ENCODE measurements around the gene PODXL.
"Not testable (repeated sequence)": the region's sequence is repeated elsewhere in the genome, so short reads cannot be mapped to it uniquely, and the experiment has no call there.

The PODXL gene

DNA sequence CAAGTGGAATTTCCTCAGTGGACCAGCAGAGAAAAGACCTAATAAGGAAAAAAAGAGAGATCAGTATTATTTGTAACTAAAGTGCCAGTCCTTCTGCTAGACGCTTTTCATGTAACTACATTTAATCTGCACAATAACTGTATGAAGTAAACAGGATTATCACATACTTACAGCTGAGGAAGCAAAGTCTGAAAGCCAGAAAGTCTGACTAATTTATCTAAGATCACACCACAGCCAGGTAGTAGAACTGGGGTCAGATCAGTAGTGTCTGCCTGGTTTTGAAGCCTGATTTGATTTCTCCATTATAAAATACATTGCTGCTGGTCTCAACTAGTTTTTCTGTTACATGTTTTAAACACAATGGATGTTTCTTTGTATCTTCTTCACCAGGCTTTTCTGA, 69.2 kb downstream of the PODXL start:
- no peak for DNase-seq

DNA sequence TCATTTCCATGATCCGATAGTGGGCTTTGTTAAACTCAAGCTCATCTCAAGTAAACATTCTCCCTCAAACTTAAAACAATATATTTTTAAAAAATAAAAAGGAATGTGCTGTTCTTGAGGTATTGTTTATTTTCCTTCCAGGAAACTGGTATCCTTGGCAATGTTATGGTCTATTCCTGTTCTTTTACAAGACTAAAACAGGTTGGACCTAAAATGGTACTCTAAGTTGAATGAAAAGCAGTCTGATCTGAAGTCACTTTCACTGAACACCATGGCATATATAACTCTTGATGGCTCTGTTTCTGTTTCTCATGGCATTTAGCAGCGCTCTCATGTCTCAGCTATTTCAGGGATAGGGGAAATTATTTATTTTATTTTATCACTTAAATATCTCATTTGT, 70.1 kb downstream of the PODXL start:
- no peak for DNase-seq

DNA sequence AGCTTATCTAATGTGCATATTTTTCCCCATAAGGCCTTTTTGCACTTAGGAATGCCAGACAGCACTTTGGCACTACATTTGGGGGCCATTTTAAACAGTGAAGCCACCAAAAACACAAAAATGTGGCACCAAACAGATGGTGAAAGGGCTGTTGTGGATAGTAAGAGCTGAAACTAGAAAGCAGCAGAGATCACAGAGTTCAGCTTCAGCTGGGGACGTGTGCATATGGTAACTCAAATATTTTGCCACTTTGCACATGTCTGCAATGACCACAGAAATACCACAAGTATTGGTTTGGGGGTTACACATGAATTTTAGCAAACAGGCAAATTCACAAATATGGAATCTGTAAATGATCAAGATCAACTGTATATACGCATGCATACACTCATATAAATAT, 72.8 kb downstream of the PODXL start:
- no peak for DNase-seq

DNA sequence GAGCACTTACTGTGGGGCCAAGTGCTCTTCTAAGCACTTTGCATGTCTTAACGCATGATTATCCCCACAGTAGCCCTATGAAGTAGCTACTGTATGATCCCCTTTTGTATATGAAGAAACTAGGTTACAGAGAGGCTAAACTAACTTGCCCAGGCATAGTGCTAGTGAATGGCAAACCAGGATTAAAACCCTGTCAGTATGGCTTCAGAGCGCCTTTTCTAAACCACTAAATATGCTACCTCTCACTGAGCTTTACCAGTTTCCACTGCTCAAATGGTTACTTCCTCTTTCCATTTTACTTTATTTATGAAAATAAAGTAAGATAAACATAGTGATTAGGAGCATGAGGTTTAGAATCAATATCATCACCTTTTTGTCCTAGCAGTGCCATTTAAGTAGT, 73.6 kb downstream of the PODXL start:
- DNase-seq, result no peak

DNA sequence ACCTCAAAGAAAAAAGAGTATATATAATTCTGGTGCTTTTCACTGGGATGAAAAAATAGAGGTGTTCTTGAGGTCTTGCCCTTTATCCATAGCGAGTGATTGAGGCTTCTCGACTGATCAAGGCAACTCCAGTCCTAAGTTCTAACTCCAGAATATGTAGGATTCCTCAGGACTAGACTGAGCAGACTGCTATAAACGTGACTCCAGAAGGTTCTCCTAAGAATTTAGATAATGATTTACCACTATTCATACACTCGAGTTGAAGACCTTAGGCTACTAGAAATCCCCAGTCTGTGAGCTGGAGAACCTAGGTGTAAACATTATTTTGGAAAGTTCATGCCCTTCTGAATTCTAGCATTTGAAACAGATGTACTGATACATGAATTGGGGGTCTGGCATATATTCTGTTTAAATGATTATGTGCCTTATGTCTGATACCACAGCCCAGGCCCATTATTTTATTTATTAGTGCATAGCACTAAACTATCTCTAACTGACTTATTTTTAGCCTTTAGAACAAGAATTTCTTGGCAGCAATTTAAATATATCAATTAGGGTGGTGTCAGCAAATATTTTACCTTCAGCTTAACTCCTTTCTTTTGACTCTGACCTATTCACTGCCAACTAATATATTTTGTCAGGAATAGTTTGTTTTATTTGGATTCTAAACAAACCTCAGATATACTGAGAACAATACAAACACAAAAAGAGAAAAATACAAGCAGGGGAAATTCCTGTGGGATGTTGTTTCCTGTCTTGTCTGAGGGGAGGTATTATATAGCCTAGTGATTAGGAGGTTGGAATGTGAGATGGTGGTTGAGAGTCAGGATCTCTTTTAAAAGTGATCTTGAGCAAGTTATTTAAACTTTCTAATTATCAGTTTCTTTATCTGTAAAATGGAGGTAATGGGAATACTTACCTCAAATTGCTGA, 75.8 kb downstream of the PODXL start:
- no peak for DNase-seq

DNA sequence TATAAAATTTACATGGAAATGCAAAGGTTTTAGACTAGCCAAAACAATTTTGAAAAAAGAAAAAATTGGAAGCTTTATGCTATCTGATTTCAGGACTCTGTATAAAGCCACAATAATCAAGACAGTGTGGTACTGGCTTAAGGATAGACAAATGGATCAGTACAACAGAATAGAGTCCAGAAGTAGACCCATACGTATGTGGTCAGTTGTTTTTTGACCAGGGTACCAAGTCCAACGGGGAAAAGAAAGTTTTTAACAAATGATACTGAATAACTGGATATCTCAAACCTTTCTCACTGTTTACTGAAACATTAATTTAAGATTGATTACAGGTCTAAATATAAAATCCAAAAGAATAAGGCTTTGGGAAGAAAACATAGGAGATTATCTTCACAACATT, 79.7 kb downstream of the PODXL start:
- no peak for DNase-seq

DNA sequence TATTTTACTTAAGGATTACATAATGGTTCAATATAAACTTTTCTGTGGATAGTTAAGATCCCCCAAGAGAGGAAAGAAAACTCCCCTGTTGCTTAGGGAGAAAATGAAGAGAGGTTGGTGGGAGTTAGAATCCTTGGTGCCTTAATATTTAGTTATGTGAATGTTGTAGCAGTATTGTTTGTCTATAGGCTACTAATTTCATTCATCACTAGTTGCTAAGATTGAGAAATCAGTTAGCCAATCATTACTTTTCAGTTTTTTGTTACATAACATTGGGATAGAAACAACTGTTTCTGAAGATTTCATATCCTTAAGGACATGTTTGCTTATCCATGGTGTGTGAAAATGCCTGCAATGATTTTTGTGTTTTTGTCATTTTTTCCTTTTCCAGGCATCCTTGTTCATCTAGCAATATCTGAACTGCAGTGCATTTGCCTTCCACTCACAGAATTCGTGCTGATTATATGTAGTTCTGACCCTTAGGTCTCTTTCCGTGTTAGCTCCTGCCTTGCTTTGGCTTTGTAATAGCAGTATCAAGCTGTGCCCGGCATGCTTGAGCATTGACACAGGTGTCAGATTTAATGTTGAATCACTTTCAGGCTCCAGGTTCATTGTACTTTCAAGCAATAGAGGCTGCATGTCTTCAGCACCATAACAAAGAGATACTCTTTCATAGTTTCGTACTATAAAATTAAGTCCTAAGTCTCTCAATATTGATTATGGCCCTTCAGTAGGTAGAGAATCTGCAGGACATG, 85.0 kb downstream of the PODXL start:
- DNase-seq, result no peak

DNA sequence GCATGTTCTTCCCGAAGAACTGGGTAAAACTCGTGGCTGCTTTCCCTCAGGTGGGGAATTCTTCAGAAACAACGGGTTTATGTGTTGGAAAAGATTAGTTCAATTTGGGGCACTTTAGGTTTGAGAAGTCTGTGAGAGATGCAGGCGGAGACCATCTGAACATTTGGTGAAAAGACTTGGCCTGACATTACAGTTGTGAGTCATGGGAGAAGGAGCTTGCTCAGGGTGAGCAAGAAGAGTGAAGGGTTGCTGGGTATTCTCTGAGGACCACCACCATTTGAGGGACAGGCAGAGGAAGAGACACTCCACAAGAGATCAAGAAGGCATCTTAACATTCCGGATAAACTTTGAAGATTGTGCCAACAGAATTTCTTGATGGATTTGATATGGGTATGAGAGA, 88.6 kb downstream of the PODXL start:
- no peak for DNase-seq

DNA sequence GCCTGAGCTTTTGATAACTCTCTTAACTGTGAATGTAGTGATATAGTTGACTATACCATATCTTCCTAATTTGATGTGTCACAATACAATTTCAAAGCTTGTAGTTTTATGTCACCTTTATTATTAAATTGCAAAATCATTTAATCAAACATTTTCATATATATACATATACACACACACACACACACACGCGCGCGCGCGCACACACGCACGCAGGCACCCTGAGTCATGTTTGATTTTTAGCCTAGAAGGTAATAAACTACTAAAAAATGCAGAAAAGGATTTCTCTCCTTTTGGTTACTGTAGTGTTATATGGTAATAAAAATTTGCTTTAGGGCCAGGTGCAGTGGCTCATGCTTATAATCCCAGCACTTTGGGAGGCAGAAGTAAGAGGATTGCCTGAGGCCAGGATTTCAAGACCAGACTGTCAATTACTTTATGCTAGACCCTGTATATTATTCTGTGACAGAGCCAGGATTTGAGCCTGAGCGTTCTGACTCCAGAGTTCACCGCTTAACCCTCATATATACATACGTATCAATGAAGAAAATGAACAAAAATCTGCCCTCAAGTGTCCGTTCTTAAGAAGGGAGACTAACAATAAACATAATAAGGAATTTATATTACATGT, 89.6 kb downstream of the PODXL start:
- no peak for DNase-seq

DNA sequence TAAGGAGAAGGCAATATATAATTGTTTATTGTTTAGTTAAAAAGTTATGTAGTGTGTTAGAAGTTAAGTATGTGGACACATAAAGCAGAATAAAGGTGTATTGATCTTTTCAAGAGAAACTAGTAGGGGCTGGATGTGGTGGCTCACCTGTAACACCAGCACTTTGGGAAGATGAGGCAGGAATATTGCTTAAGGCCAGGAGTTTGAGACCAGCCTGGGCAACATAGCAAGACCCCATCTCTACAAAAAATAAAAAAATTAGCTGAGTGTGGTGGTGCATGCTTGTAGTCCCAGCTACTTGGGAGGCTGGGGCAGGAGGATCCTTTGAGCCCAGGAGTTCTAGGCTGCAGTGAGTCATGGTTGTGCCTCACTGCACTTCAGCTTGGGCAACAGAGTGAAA, 93.7 kb downstream of the PODXL start:
- not testable (repeated sequence) for DNase-seq

DNA sequence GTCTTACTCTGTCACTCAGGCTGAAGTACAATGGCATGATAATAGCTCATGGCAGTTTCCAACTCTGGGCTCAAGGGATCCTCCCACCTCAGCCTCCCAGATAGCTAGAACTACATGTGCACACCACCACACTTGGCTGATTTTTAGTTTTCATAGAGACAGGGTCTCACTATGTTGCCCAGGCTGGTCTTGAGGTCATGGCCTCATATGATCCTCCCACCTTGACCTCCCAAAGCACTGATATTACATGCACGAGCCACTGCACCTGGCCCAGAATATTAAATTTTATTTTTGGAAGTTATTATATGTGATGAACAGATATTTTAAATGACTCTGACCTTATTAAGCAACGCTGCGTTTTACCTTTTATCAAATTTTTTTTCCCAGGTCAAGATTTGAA, 94.4 kb downstream of the PODXL start:
- no peak for DNase-seq

DNA sequence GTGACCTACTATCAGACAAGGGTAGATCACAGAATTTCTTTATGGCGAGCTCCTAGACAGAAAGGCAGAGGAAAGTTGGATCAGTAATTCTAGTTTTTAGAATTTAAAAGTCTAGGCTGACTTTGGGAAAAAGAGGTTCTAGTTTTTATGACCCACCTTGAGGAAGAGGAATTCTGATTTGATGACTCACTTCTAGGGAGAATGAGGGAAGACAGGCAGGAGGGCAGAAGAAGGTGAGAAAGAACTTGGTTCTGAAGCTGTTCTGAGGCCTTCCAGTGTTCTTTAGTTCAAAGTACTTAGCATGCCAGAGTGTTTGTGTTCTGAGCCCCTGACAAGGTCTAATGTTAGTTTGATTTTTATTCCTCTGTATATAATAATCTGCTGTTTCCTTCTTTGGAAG, 97.2 kb downstream of the PODXL start:
- no peak for DNase-seq

DNA sequence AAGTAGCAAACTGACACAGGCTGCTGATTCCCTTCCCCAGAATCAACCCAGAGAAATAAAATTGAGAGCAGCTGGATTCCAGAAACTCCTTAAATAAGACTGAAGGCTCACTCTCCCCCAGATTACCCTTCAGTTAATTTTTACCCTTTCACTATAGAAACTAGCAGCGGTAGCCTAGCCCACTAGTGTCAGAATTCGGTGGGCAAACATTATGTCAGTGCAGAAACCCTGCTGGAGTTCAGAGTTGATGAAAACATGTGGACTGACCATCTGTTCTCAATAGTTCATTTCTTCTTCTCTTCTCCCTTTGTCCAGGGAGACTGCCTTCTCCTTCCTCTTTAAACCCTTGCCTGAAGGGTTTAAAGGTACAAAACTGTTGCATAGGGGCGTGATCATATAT, 100.1 kb downstream of the PODXL start:
- DNase-seq, result no peak

DNA sequence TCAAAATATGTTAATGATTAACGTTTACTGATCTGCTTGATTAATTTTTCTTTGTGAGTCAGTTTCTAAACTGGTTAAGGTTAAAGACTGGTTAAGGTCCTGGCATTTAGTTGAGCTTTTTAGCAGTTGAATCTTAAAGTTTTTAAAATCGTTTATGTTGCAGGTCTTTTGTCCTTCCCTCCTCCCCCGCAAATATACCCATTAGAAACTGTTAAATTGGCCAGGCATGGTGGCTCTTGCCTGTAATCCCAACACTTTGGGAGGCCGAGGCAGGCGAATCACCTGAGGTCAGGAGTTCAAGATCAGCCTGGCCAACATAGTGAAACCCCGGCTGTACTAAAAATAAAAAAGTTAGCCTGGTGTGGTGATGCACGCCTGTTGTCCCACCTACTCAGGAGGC, 100.9 kb downstream of the PODXL start:
- DNase-seq, result no peak

DNA sequence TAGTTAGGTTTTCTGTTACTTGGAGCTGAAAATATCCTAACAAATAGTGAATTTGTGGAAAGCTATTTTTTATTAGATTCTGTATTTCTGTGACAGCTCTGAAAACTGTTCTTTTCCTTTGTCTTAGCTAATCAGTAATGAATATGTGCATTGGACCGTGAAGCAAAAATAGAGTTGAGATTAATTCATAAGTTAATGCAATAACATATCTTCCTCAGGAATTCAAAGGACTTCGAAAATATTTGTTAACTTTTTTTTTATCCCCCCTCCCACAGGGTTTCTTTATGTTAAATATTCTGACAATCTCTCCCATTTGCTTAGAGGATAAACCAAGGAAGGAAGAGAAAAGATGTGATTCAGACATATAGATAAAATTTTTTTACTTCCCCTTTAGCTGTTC, 101.4 kb downstream of the PODXL start:
- peak in 1 of 3 donors; percentile 7 for DNase-seq

DNA sequence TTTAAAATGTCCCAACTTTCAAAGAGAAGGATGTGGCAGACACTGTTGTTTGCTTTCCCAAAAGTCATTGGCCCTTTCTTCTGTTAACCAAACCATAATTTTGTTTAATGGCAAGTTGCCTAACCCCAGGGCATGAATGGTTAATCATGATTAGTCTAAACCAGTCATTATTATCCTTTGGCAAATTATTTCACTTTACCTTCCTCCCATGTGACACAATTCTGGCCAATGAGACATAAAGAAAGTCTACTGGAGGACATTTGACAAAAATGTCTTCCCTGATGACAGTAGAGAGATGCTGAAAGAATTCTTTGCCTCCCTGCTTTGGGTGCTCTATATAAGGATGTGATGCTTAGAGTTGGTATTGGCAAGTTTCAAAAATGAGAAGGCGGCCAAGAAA, 101.9 kb downstream of the PODXL start:
- no peak for DNase-seq
